K562 (cell line): ENCODE measurements around the gene ITGAD.

ENCODE experiments used
- EHMT2 ChIP-seq: fragments of 450-650 bp; IDR thresholded peaks from 2 replicates; pipeline ENCODE4 v1.6.1; 2018; ENCODE audit warnings: antibody characterized with exemption
- NFRKB ChIP-seq: fragments of 450-650 bp; IDR thresholded peaks from 2 replicates; pipeline ENCODE4 v1.6.1; 2016; ENCODE audit warnings: low read depth
- RCOR1 ChIP-seq, 2 experiments: IDR thresholded peaks; 2 replicates each; pipeline ENCODE4 v1.6.1; 2012; ENCODE audit warnings: low read depth in 2 of 2, low read length in 2 of 2, borderline replicate concordance in 1 of 2, improper control_type of control experiment in 1 of 2
- TF ChIP-seq, protein P1 (sequence below): sonication (generic); formaldehyde crosslinking; IDR thresholded peaks from 2 replicates; pipeline ENCODE4 v1.8.0; 2022; ENCODE audit warnings: missing genetic modification reagents, mild to moderate bottlenecking, borderline replicate concordance
- TF ChIP-seq, protein P2 (sequence below), 2 experiments: fragments of 450-650 bp in 1 of 2; sonication (generic) in 1 of 2; formaldehyde crosslinking in 1 of 2; IDR thresholded peaks in 1 of 2; conservative IDR thresholded peaks in 1 of 2; 2 replicates each; pipeline versions ENCODE4 v1.6.1 to v1.8.1; 2016 to 2023; ENCODE audit warnings: mild to moderate bottlenecking in 2 of 2, moderate library complexity in 2 of 2, inconsistent platforms in 1 of 2, missing genetic modification reagents in 1 of 2

DNA sequence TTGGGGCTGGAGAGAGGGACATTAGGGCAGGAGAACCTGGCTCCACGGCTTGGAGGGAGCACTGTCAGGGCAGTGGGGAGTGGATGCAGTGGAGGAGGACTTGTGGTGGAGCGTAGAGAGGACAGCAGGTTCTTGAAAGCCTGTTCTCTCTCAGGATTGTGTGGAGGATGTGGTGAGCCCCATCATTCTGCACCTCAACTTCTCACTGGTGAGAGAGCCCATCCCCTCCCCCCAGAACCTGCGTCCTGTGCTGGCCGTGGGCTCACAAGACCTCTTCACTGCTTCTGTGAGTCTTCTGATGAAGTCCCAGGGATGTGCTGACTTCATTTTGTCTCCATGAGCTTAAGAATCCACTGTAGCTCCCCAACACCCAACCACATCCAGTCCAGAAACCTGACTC, 21.6 kb downstream of the ITGAD start:
- TF ChIP-seq NFRKB, result no peak
- TF ChIP-seq RCOR1 (IDR thresholded peaks at IDR 0.05; ENCODE audit: borderline replicate concordance in 1 of 2, low read depth in 2 of 2, low read length in 2 of 2), result no peak
- TF ChIP-seq, protein P1, sequence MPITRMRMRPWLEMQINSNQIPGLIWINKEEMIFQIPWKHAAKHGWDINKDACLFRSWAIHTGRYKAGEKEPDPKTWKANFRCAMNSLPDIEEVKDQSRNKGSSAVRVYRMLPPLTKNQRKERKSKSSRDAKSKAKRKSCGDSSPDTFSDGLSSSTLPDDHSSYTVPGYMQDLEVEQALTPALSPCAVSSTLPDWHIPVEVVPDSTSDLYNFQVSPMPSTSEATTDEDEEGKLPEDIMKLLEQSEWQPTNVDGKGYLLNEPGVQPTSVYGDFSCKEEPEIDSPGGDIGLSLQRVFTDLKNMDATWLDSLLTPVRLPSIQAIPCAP, result no peak
- TF ChIP-seq, protein P2, sequence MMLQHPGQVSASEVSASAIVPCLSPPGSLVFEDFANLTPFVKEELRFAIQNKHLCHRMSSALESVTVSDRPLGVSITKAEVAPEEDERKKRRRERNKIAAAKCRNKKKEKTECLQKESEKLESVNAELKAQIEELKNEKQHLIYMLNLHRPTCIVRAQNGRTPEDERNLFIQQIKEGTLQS (IDR thresholded peaks at IDR 0.05), result no peak
- TF ChIP-seq, protein P2 (CRISPR knock-in tag; conservative IDR thresholded peaks at IDR 0.05), result no peak
- TF ChIP-seq EHMT2, result no peak
